Suppressor macrophage treated with lipopolysaccharide for 1 hour (primary cell): Measurements from ENCODE around the gene HSPBP1.
"Not testable (repeated sequence)": the region's sequence is repeated elsewhere in the genome, so short reads cannot be mapped to it uniquely, and the experiment has no call there.

Source experiments
- DNase-seq, 3 donors: peaks; one replicate each; pipeline ENCODE4 v3.0.0-alpha.2; 2020 to 2022

Gene HSPBP1

DNA sequence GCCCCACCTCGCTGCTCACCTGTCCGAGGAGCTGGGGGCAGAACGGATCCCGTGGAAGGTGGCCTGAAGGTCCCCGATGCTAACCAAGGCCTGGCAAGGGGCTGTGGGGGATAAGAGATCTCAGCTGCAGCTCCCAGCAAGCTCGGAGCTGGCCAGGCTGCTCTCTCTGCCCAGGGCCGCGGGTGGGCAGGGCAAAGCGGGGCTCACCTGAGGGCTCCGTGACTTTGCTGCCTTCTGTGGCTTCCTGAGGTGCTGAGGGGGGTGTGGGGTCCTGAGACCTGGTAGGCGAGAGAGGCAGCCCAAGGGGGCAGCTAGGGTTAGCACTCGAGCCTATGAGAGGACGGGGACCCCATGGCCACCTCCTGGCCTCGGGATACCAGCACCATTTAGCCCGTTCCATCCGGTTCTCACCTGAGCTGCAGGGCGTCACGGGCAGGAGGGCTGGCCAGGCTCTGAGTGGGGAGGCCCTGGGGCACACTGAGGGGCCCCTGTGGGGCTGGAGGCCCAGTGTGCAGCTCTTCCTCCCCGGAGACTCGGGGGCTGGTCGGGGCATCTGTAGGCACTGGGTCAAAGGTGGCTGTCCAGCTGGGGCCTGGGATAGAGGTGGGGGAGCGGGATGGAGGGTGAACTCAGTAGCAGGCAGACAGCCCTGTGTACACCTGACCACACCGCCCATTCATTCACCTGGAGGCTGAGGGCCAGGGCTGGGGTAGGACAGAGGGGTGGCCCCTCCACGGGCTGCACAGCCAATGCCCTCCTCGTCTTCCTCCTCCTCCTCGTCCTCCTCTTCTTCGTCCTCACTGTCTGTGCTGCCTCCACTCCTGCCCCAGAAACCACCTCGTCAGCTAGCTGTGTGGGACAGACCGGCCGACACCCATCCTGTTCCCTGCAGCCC is 48.3 kb downstream of the HSPBP1 start:
- no peak for DNase-seq

DNA sequence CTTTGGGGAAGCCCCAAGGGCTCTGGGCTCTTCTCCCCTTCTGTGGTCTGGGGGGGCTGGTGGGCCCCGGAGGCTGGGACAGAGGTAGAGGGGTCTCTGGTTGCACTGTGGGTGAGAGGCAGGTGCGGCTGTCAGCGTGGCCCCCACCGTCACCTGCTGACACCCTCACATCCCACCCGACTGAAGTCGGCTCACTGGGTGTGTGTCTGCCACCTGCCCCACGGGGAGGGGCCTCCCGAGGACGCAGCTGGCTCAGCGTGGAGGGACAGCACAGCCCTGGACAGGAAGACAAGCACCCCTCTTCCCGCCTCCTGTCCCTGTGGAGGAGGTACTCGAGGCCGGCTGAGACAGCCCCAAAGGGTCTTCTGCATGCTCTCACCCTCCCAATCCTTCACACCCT is 49.1 kb downstream of the HSPBP1 start:
- DNase-seq, result no peak

DNA sequence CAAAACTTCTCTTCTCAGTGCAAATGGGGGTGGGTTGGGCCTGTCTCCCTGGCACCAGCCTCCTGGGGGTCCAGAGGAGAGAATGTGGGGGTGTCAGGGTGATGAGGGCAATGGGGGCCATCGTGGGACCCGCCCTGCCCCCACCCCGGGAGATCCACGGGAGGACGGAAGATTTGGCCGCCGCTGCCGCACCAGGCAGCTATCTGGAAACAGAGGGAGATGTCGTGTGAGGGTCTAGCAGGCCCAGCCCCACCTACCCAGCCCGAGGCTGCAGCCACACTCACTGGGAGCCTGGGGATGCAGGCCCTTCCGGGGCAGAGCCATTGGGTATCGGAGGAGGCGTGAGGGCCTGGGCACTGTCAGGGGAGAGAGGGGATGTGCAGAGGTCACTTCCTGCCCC is 49.6 kb downstream of the HSPBP1 start:
- no peak for DNase-seq

DNA sequence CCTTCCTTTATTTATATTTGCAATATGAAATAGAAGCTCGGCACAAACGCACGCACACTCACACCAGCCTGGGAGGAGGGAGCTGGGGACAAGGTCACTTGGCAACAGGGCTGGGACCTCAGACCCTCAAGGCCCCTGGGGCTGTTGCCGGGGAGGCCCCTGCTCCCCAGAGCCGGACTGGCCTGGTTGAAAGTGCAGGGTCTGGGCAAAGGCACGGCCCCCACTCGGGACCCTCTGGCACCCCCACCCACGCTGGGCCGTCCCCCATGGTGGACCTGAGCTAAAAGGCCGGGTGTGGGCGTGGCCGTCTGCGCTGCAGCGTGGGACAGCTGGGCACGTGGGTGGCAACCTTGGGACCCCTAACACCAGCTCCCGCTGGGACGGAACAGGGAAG is 50.1 kb downstream of the HSPBP1 start:
- DNase-seq, result no peak

DNA sequence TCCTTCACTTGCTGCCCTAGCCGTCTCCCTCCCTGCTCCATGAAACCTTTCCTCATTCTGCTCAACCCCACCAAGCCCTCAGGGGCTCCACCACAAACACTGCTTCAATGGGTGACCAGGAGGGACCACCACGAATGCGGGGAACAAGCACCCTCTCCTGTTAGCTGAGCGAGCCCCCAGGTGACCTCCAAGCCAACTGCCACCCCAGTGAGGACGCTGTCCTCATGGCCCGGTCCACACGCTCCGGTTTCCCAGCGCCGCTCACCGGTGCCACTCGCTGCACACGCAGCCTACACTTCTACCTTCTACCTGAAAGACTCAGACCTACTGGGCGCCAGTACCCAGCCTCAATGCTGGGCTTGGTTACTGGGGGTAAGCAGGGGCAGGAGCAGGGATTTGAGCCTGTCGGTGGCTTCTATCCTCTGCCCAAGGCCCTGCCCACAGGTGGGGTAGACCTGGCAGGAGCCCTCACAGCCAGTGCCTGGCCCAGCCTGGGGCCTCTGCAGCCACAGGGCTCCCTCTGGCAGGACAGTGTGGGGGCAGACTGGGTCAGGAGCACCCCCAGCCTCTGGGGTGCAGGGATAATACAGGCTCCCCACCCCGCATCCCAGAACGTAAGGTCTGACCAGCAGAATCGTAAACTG is 50.6 kb downstream of the HSPBP1 start:
- no peak for DNase-seq

DNA sequence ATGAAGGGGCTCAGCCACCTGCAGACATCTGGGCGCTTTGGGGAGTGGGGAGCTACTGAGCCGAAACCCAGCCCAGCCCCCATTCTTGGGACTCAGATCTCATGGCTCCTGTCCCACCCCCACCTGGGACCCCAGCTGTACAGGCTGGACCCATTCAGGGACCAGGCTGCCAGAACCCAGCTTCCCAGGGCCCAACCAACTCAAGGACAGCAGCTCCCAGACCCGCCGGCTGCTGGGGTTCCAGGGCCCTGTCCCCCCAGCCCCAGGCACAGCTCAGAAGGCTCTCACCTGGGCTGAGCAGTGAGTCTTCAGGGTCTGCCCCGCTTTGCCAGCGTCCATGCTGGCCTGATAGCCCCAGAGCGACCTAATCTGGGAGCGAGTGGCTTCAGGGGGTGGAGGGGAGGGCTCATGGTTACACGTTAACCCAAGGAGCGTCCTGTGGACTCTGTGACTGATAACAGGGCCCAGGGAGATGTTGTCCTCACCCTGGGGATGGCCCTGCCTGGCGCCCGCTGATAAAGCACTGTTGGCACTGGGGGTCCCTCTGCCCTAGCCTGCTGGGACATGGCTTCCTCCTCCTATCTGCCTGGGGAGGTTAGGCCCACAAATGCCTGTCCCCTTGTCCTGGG is 51.4 kb downstream of the HSPBP1 start, which contains the start of gene TMEM86B:
Gene TMEM86B (minus strand): TSS at position 361 of the 629 bp plus-strand sequence. CDS start 22 bp downstream, at position 339.
- no peak for DNase-seq

DNA sequence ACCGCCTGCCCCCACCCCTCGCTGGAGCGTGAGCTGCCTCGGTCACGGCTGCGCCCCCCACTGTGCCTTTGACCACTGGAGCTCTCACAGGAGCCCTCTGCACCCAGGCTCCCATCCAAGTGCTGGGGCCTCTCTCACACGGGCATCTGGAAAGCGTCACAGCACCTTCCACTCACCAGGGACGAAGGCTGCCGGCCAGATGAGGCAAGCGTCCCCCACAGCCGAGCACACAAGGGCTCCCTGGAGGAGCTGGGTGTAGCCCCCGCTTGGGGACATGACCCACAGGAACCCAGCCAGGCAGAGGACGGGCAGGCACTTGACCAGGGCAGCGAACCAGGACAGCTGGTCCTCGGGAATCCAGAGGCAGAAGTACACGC is 51.9 kb downstream of the HSPBP1 start:
- DNase-seq, result no peak

DNA sequence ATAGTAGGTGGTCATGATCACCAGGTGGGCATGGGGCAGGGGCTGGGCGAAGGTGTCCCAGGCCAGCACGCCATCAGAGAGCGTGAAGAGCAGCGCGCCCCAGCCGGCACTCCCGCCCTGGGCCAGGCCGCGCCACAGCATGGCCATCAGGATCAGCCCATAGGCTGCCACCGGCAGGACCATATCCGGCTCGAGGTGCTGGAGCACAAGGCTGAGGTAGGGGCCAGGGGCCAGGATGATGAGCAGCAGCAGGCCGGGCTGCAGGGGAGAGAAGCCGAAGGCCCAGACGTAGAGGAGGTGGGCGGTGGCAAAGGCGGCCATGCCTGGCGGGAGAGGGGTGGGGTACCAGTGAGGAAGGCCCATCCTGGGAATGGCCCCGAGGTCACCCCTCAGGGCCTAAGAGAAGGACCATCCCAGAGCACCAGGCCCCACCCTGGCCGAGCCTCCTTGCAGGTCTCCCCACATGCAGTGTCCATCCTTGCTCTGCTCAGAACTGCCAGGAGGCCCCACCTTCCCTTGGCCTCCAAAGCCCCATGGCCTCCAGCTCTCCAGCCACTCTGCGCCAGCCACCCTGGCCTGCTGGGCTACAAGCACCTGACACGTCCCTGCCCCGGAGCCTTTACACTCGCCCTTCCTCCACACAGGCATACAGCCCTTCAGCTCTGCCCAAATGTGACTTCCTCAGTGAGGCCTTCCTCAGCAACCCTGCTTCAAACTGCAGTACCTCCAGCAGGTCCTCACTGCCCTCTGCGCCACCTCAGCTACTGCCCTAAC is 52.5 kb downstream of the HSPBP1 start:
- DNase-seq, result no peak

DNA sequence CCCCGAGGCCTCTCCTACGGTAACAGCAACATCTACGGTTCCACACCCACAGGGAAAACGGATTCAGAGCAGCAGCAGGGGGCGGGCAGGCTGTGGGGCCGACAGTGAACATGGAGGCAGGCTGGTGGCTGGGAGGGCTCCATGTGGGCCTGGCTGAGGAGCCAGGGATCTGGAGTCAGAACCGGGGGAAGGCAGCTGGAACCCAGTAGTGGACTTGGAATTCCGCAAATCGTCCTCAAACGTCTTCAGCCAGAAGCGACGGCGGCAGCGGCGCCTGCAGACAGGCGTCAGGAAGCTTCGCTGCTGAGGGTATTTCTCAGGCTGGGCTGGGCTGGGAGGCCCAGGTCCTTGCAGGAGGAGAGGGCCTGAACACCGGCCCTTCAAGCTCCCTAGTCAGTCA is 53.1 kb downstream of the HSPBP1 start:
- DNase-seq, result no peak

DNA sequence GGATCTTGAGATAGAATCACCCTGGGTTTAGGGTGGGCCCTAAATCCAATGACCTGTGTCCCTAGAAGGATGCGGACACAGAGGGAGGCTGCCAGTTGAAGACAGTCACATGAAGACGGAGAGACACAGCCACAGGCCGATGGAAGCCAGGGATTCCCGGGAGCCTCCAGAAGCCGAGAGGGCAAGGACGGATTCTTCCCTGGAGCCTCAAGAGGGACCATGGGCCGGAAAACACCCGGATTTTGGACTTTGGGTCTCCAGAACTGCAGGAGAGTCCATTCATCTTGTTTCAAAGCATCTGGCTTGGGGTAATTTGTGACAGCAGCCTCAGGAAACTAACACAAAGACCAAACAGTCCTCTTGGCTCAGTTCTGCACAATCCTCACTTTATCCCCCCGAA is 53.6 kb downstream of the HSPBP1 start:
- no peak for DNase-seq

DNA sequence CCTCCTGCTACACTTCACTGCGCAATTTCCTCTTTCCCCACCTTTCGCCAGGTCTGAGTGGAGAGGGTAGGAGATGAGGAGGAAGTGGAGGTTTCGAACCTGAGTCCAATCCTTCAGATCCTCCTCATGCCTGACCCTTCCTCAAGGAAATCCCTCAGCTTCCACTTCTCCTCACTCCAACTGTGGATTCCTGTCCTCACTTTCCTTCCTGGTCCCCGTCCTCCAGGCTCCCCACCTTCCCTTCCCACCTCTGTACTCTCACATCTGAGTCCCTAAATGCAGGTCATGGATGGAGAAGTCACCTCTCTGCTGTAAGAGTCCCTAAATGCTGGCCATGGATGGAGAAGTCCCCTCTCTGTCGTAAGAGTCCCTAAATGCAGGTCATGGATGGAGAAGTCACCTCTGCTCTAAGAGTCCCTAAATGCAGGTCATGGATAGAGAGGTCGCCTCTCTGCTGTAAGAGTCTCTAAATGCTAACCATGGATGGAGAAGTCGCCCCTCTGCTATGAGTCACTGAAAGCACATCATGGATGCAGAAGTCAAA is 54.4 kb downstream of the HSPBP1 start:
- DNase-seq, result no peak

DNA sequence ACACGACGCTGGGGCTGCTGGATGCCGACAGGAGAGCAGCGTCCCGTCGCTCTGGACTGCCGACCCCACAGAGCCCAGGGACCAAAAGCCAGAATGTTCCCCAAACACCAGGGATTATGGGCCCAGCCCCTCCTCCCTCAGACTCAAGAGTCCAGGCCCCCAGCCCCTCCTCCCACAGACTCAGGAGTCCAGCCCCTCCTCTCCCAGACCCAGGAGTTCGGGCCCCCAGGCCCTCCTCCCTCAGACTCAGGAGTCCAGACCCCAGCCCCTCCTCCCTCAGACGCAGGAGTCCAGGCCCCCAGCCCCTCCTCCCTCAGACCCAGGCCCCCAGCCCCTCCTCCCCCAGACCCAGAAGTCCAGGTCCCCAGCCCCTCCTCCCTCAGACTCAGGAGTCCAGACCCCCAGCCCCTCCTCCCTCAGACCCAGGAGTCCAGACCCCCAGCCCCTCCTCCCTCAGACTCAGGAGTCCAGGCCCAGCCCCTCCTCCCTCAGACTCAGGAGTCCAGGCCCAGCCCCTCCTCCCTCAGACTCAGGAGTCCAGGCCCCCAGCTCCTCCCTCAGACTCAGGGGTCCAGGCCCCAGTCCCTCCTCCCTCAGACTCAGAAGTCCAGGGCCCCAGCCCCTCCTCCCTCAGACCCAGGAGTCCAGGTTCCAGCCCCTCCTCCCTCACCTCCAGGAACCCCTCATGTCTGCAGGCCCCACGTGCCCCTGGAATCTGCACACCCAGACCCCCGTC is 55.1 kb downstream of the HSPBP1 start:
- DNase-seq, result not testable (repeated sequence)

DNA sequence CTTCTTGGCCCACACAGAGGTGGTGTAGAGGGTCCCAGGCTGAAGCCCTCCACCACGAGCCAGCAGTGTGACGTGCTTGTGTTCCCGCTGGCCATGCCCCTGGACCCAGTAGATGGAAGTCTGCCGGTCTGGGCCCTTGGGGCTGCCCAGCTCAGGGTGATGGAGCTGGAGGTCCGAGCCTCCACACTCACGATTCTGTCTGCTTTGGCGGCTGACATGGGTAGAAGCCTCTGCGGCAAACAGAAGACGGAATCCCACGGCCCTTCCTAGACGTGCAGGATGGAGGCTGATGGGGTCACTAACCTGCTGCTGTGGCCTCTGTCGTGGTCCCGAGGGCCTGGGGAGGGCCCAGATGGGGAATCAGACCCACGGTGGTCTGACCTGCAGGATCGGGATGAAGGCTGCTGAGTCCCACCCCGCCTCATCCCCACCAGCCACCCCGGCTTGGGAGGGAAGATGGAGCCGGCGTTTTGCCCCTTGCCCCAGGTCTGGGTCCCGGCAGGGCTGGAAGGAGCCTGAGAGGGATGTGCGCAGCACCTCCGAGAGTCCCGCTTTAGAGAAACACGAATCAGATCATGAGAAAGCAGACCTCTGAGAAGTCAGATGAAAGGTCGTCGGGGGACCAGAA is 55.8 kb downstream of the HSPBP1 start:
- DNase-seq, result no peak

DNA sequence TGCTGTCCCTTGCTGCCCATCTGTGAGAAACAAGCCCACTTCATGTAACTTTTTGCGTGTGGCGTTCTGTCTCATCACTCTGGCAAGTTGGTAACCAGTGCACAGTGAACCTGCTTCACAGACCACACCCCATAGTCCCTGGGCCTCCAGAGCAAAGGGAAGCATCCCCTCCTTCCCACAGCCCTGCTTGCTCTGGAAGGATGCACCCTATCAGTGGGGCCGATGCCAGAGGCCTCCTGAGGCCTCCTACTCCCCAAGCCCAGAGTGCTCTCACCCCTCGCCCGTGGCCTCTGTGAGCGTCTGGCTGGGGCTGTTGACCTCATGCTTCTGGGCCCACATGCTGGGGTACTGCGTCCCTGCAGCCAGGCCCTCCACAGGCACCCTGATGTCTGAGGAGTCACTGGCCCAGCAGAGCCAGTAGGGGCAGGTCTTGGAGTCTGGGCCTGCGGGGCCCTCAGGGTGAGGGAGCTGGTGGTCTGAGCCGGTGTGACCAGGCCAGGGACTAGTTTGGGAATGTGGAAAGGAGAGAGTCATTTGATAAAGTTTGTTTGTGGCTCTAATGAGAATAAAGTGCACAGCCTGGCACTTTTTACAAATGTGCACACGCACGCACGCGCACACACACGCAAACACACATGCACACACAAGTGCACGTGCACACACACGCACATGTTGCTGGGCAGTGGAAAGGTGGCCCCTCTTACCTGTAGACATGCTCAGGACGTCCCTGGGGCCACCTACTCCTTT is 56.4 kb downstream of the HSPBP1 start:
- DNase-seq, result no peak

DNA sequence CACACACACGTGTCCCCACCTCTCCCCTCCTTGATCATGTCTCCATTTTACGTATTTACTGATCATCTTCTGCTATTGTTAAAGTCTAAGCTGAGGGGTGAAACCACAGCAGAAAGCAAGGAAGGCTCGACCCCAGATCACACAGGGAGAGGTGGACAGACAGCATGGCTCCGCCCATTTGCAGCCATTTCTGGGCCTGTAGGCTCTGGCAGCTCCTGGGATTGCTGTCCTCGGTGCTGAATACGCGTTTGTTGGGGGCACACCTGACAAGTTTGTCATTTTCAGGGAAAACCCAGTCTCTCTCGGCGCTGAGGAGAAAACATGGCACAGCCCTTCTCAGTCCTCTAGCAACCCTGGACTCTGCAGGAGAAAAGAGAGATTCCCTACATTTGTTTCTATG is 59.4 kb downstream of the HSPBP1 start:
- DNase-seq, result no peak

DNA sequence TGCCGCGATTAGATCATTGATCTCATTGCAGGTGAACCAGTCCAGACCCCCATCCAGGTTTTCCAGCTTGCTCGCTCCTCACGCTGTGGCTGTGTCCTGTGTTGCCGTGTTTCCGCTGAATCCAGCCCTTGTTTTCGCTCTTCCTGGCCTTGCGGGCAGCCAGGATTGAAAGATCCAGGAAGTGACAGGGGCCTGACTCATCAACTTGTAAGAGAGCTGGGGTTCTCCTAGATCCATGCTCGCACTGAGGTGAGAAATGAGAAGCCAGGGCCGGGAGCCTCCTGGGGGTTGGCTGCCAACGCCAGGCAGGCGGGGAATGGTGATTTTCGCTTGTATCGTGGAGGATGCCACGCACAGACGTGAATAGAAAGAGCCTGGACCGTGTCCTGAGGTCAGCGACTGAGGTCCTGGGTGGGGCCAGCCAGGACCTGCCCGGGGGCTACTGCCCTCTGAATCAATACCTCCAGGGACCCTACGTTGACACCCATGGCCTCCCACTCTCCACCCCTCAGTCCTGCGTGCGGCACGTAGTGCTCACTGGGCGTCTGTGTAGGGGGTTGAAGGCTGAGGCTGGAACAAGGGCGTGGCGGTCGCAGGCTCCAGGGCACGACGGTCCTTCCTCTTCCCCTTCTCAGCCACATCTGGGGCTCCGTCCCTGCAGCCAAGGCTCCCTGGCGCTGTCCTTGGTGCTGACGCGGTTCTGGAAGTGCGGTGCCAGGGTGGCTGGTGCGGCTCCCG is 63.3 kb downstream of the HSPBP1 start:
- peak; percentile 94 to 97 (median 95) for DNase-seq

DNA sequence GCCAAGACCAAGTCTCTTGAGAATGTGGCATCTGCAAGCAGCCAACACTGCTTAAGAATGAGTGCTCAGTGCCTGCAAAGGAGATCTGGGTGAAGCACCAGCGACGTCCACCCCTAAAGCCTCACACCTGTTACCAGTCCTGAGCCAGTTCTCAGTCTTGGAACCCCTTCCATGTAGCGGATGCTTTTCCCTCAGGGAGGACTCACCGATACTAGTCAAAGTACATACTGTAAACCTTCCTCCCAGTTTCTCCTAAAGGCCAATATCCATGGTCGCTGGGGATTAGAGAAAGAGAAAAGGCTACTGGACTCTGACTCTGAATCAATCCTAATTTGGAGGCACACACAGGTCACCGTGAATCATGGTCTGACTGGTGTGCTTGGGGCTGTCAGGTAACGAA is 66.4 kb downstream of the HSPBP1 start:
- DNase-seq, result no peak

DNA sequence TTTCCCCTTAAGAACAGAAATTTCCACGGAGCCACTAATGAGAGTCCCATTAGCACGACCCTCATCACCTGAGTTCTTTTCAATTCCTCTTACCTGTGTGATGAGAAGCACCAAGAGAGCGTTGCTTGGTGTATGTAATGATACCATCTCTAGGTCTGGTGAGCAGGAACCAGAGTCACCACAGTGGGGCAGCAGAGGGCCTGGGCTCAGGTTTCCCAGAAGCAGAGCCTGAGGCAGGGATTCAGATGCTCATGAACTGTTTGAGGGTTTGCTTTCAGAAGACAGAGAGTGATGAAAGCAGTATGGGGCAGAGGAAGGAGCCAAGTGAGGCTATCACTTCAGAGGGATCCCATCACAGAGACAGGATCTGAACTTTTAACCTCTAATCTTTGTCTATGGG is 67.5 kb downstream of the HSPBP1 start:
- peak; percentile 58 to 70 (median 62) for DNase-seq
